Stimulated activated CD4-positive, alpha-beta T cell treated with anti-CD3 and anti-CD28 coated beads, Interleukin-1b, Interleukin-23, amount 100 ng/mL, for 24 hours (primary cell): ENCODE results near the gene GOLGA6A.

Experiments
- DNase-seq, 4 experiments: peaks; one replicate each; pipeline ENCODE4 v3.0.0-alpha.2; 2020; ENCODE audit warnings: low read depth in 4 of 4, low spot score in 1 of 4

Gene GOLGA6A

DNA sequence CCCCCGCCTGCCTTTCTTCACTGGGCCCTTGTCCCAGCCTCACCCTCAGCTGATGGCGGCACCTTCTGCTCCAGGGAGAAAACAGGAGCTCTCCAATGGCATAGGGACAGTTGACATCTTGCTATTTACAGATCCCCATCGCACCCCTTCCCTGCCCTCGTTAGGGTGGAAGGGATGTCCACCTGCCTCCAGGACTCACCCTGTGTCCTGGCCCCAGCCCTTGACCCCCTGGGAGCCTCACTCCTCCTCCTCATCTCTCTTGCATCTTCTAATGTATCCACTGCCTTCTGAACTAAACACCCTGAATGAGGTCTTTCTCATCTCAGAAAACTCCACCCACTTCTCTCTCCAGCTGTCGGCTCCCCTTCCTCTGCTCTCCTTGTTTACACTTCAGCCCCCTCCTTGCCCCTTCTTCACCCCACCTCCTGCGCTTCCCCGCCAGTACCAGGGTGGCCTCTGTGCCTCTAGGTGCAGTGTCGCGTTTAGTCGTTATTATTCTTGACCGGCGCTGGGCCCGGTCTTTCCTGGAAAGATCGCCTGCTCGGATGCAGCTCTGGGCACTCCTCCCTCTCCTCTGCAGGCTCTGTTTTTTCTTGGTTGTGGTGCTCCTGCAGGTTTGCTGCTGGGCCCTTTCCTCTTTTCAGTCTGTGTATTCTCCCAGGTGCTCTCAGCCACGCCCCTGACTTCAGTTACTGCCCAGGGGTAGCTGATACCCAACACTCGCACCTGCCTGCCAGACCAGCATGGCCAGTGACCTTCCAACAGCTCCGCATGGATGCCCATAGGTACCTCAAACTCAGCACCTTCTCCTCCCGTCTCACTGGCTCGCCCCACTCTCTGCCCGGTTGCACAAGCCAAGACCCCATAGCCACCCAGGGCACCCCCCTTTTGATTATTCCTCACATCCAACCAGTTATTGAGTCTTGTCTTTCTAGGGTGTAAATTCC is 44.9 kb downstream of the GOLGA6A start:
- no peak for DNase-seq

DNA sequence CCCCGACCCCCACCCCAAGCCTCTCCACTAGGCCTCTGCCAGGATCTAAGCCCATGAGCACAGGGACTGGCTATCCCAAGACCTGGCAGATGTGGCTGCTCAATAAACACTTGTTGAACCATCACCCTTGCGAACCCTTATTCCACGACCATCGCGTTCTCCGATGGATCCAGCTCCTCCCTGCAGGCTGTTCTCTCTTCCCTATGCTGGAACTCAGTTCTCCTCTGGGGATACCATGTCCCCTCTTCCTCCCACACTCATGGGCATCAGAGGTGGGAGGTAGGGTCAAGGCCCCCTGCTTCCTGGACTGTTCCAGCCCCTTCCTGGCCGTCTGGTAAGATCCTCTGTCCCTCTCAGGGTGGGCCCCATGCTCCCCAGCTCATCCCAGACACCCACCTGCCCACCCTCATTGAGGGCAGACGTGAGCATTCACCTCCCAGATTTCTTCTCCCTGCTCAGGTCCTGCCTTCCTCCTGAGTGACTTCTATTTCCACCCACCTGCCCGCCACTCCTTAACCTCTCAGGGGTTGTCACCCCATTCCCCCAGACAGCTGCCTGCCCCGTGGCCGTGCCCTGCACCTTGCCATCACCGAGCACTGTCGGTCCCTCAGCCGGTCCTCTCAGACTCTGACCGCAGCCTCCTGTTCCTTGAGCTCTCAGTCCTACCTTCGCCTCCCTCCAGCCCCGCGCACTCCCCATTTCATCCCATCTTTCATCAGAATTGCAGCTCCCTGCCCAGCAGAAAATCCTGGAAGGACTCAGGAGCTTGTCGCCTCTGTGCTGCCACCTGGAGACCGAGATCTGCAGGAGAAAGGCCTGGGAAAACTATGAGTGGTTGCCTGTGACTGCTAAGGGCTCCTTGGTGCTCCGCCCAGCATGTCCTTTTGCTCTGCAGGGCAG is 45.8 kb downstream of the GOLGA6A start:
- DNase-seq: no peak

DNA sequence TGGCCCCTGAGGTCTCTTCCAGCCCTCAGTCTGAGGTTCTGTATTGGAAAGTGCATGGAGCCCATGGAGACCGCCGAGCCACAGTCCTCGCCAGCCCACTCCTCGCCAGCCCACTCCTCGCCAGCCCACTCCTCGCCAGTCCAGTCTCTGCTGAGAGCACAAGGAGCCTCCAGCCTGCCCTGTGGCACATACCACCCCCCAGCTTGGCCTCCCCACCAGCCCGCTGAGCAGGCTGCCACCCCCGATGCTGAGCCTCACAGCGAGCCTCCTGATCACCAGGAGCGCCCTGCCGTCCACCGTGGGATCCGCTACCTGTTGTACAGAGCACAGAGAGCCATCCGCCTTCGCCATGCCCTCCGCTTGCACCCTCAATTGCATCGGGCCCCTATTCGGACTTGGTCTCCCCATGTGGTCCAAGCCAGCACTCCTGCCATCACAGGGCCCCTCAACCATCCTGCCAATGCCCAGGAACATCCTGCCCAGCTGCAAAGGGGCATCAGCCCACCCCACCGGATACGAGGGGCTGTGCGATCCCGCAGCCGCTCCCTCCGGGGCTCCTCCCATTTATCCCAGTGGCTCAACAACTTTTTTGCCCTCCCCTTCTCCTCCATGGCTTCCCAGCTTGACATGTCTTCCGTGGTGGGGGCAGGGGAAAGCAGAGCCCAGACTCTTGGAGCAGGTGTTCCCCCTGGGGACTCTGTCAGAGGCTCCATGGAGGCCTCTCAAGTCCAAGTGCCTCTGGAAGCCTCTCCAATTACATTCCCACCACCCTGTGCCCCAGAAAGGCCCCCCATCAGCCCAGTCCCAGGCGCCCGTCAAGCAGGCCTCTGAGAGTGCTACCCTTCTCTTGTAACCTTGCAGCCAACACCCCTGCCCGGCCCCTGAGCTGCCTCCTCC is 47.0 kb downstream of the GOLGA6A start:
- no peak for DNase-seq

- DNase-seq: no peak
Observed at GRCh38 chr15:74034206-74034755, 48.1 kb downstream of the GOLGA6A start.

GRCh38 chr15:74032606-74033561 is 49.5 kb downstream of the GOLGA6A start:
- DNase-seq: no peak

- no peak for DNase-seq
Observed at GRCh38 chr15:74032046-74032445, 50.3 kb downstream of the GOLGA6A start.

DNA sequence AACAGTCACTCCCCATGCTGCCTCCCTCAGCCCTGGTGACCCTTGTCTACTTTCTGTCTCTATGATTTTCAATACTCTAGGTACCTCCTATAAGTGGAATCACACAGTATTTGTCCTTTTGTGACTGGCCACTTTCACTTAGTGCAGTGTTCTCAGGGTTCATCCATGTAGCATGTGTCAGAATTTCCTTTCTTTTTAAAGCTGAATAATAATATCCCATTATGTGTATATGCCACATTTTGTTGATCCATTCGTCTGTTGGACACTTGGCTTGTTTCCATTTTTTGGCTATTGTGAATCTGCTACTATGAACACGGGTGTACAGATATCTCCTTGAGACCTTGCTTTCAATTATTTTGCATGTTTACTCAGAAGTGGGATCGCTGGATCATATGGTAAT is 53.7 kb downstream of the GOLGA6A start:
- no peak for DNase-seq

GRCh38 chr15:74027688-74028087 is 54.7 kb downstream of the GOLGA6A start:
- DNase-seq: no peak

DNA sequence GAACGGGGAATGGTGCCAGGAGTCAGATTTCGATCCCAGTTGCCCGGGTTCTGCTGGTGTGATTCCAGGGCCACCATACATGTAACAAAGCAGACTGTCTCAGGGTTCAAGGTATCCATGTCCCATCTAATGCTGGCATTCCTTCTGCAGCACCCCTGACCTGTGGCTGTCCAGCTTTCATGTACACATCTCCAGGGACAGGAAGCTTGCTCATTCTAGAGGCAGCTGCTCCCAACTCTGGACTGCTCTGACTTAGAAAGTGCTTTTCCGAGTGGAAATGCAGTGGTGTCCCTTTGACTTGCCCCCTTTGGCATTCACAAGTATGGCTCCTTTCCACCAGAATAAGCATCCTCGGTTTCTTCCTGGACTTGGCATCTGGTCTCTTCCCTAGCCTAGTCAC is 56.9 kb downstream of the GOLGA6A start:
- no peak for DNase-seq

DNA sequence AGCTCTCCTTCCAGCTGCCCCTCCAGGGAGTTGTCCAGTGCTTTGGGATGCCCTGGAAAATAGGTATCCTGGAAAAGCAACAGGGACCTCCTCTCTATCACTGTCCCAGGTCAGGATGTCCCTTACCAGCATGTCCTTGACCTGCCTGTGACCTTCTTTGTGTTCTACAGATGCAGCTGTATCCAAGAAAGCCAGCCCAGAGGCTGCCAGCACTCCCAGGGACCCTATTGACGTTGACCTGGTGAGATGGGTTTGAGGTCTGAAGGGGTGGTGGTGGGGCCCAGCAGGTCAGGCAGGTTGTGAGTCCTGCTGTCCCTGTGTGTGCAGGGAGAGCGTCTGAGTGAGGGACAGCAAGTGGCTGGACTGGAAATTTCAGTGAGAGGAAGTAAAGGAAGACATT is 57.7 kb downstream of the GOLGA6A start:
- no peak for DNase-seq

DNA sequence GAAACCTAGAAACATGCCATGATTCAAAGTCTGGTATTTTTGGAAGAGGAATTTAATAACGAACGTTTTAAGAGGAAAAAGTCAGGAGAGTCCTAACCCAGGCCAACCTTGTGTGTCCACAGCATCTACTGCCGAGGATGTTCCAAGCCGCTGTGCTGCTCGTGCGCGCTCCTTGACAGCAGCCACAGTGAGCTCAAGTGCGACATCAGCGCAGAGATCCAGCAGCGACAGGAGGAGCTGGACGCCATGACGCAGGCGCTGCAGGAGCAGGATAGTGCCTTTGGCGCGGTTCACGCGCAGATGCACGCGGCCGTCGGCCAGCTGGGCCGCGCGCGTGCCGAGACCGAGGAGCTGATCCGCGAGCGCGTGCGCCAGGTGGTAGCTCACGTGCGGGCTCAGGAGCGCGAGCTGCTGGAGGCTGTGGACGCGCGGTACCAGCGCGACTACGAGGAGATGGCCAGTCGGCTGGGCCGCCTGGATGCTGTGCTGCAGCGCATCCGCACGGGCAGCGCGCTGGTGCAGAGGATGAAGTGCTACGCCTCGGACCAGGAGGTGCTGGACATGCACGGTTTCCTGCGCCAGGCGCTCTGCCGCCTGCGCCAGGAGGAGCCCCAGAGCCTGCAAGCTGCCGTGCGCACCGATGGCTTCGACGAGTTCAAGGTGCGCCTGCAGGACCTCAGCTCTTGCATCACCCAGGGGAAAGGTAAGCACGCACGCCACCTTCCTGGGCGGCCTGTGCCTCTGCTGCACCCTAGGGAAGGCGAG is 59.5 kb downstream of the GOLGA6A start:
- DNase-seq: no peak
